ENCODE results near the gene MYO6.

DNA sequence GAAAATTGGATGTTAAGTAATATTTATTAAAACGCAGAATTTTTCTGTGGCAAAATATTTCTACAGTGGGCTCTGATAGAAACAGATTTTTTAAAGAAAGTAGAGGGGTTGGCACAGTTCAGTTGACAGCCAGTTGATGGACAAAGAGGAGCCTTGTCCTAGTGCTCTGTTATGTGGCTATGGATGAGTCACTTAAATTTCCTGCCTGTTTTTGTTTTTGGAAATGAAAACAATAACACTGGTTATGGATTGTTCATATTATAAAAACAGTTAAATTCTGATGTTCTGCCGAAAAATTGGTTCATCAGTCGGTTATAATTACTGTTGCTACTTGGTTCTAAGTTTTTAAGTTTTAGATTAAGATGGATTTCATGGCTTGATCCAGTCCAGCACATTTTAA is 42.8 kb downstream of the MYO6 start:
- TF ChIP-seq YY1 (tag by site-specific recombination; IDR thresholded peaks at IDR 0.05) (no peak), ZNF211 (tag by site-specific recombination; IDR thresholded peaks at IDR 0.05; ENCODE audit: low read depth) (no peak), ZNF423 (tag by site-specific recombination; IDR thresholded peaks at IDR 0.05) (no peak), TCF7L2 (IDR thresholded peaks at IDR 0.05; ENCODE audit: borderline replicate concordance, low read depth, low read length) (no peak), ZNF311 (tag by site-specific recombination; IDR thresholded peaks at IDR 0.05; ENCODE audit: borderline replicate concordance) (no peak)
- TF ChIP-seq, protein P1, sequence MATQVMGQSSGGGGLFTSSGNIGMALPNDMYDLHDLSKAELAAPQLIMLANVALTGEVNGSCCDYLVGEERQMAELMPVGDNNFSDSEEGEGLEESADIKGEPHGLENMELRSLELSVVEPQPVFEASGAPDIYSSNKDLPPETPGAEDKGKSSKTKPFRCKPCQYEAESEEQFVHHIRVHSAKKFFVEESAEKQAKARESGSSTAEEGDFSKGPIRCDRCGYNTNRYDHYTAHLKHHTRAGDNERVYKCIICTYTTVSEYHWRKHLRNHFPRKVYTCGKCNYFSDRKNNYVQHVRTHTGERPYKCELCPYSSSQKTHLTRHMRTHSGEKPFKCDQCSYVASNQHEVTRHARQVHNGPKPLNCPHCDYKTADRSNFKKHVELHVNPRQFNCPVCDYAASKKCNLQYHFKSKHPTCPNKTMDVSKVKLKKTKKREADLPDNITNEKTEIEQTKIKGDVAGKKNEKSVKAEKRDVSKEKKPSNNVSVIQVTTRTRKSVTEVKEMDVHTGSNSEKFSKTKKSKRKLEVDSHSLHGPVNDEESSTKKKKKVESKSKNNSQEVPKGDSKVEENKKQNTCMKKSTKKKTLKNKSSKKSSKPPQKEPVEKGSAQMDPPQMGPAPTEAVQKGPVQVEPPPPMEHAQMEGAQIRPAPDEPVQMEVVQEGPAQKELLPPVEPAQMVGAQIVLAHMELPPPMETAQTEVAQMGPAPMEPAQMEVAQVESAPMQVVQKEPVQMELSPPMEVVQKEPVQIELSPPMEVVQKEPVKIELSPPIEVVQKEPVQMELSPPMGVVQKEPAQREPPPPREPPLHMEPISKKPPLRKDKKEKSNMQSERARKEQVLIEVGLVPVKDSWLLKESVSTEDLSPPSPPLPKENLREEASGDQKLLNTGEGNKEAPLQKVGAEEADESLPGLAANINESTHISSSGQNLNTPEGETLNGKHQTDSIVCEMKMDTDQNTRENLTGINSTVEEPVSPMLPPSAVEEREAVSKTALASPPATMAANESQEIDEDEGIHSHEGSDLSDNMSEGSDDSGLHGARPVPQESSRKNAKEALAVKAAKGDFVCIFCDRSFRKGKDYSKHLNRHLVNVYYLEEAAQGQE (tag by site-specific recombination; IDR thresholded peaks at IDR 0.05), result no peak
- TF ChIP-seq, protein P2, sequence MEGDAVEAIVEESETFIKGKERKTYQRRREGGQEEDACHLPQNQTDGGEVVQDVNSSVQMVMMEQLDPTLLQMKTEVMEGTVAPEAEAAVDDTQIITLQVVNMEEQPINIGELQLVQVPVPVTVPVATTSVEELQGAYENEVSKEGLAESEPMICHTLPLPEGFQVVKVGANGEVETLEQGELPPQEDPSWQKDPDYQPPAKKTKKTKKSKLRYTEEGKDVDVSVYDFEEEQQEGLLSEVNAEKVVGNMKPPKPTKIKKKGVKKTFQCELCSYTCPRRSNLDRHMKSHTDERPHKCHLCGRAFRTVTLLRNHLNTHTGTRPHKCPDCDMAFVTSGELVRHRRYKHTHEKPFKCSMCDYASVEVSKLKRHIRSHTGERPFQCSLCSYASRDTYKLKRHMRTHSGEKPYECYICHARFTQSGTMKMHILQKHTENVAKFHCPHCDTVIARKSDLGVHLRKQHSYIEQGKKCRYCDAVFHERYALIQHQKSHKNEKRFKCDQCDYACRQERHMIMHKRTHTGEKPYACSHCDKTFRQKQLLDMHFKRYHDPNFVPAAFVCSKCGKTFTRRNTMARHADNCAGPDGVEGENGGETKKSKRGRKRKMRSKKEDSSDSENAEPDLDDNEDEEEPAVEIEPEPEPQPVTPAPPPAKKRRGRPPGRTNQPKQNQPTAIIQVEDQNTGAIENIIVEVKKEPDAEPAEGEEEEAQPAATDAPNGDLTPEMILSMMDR (tag by site-specific recombination; IDR thresholded peaks at IDR 0.05), result no peak
- TF ChIP-seq, protein P3, sequence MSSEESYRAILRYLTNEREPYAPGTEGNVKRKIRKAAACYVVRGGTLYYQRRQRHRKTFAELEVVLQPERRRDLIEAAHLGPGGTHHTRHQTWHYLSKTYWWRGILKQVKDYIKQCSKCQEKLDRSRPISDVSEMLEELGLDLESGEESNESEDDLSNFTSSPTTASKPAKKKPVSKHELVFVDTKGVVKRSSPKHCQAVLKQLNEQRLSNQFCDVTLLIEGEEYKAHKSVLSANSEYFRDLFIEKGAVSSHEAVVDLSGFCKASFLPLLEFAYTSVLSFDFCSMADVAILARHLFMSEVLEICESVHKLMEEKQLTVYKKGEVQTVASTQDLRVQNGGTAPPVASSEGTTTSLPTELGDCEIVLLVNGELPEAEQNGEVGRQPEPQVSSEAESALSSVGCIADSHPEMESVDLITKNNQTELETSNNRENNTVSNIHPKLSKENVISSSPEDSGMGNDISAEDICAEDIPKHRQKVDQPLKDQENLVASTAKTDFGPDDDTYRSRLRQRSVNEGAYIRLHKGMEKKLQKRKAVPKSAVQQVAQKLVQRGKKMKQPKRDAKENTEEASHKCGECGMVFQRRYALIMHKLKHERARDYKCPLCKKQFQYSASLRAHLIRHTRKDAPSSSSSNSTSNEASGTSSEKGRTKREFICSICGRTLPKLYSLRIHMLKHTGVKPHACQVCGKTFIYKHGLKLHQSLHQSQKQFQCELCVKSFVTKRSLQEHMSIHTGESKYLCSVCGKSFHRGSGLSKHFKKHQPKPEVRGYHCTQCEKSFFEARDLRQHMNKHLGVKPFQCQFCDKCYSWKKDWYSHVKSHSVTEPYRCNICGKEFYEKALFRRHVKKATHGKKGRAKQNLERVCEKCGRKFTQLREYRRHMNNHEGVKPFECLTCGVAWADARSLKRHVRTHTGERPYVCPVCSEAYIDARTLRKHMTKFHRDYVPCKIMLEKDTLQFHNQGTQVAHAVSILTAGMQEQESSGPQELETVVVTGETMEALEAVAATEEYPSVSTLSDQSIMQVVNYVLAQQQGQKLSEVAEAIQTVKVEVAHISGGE (tag by site-specific recombination; conservative IDR thresholded peaks at IDR 0.05; ENCODE audit: low read depth), result no peak
- TF ChIP-seq, protein P4, sequence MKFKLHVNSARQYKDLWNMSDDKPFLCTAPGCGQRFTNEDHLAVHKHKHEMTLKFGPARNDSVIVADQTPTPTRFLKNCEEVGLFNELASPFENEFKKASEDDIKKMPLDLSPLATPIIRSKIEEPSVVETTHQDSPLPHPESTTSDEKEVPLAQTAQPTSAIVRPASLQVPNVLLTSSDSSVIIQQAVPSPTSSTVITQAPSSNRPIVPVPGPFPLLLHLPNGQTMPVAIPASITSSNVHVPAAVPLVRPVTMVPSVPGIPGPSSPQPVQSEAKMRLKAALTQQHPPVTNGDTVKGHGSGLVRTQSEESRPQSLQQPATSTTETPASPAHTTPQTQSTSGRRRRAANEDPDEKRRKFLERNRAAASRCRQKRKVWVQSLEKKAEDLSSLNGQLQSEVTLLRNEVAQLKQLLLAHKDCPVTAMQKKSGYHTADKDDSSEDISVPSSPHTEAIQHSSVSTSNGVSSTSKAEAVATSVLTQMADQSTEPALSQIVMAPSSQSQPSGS (tag by site-specific recombination; IDR thresholded peaks at IDR 0.05; ENCODE audit: low read depth), result no peak
- TF ChIP-seq, protein P5, sequence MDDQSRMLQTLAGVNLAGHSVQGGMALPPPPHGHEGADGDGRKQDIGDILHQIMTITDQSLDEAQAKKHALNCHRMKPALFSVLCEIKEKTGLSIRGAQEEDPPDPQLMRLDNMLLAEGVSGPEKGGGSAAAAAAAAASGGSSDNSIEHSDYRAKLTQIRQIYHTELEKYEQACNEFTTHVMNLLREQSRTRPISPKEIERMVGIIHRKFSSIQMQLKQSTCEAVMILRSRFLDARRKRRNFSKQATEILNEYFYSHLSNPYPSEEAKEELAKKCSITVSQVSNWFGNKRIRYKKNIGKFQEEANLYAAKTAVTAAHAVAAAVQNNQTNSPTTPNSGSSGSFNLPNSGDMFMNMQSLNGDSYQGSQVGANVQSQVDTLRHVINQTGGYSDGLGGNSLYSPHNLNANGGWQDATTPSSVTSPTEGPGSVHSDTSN (CRISPR knock-in tag; IDR thresholded peaks at IDR 0.05), result no peak
